ENCODE data around the gene MAFG. TPM values are rescaled to one million over a fixed set of nuclear protein-coding genes. Genes with fewer than 3 reads are reported as not detected.
"Not testable (repeated sequence)": the region's sequence is repeated elsewhere in the genome, so short reads cannot be mapped to it uniquely, and the experiment has no call there.

The MAFG gene
- polyA plus RNA-seq, 1 donor from 2014 or later = 11.8 TPM

GRCh38 chr17:81920612-81921536 is 6.7 kb downstream of the MAFG start:
- no peak overlapping the region for H3K4me3 ChIP-seq (ENCODE audit: low read length)
- no peak overlapping the region for H2AFZ ChIP-seq (ENCODE audit: low read depth, low read length)
- no peaks in the 10 kb centered on the region for H4K20me1 ChIP-seq (ENCODE audit: insufficient read depth)
- no peak overlapping the region for H3K27ac ChIP-seq (ENCODE audit: low read length)
- no peaks in the 10 kb centered on the region for H3F3A ChIP-seq (ENCODE audit: insufficient read depth, low read length, poor library complexity, severe bottlenecking)
- no peaks in the 10 kb centered on the region for H3K27me3 ChIP-seq (ENCODE audit: insufficient read depth, low read depth, low read length)
- no peaks in the 10 kb centered on the region for H3K9me3 ChIP-seq (ENCODE audit: low read length)
- H3K9me2 ChIP-seq (ENCODE audit: insufficient read depth, low read length) = no peaks in the 10 kb centered on the region
- peaks cover 26% of the 10 kb centered on the region for H3K79me2 ChIP-seq (replicated peaks; ENCODE audit: insufficient read depth, low read length)
- TF ChIP-seq TAF1 (IDR thresholded peaks at IDR 0.05; ENCODE audit: low read depth) = no peak
- no peak for TF ChIP-seq MXI1 (conservative IDR thresholded peaks at IDR 0.05; ENCODE audit: poor library complexity, severe bottlenecking)
- no peak for TF ChIP-seq REST (IDR thresholded peaks at IDR 0.05; ENCODE audit: borderline replicate concordance)
- no peak for TF ChIP-seq RAD21 (conservative IDR thresholded peaks at IDR 0.05)
- TF ChIP-seq EZH2 (IDR thresholded peaks at IDR 0.05; ENCODE audit: borderline replicate concordance, insufficient read depth, low read length, poor library complexity, severe bottlenecking) = no peak
- no peak for TF ChIP-seq SMC3 (conservative IDR thresholded peaks at IDR 0.05; ENCODE audit: poor library complexity)
- no peak for TF ChIP-seq EP300 (conservative IDR thresholded peaks at IDR 0.05; ENCODE audit: poor library complexity, severe bottlenecking)
- no peak for TF ChIP-seq POLR2AphosphoS5 (IDR thresholded peaks at IDR 0.05)
- H3K4me2 ChIP-seq (ENCODE audit: low read length) = no peak overlapping the region
- H3K9ac ChIP-seq (ENCODE audit: low read length) = no peak overlapping the region
- no peaks in the 10 kb centered on the region for H3K36me3 ChIP-seq (ENCODE audit: insufficient read depth, low read length)

DNA sequence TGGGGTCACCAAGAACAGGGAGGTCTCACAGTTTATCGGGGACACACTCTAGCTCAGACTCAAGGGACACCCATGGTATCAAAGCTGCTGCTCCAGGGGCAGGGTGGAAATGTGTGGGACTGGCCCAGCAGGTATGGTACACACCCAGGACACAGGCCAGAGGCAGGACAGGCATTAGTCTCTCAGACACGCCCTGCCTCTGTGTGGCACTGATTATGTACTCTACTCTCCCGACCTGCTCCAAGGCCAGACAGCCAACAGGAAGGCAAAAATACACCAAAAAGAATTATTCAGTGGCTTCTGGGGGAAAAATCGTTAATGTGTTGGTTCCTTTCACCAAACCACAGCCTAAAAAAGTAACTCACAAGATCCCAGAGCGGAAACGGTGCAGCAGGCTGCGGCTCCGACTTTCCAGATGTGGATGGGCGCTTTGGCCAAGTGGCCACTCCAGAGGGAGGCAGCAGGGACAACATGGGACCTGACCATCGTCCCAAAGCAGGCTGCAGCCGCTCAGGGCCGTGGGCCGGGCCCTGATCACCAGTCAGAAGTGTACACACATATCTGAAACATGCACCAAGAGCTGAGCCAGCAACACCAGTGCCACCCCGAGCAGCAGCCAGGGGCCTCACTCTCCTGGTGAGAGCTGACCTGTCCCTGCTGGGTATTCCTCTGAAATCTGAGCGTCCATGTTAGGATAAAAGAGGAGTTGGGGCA is 8.5 kb downstream of the MAFG start:
- Histone ChIP-seq H3K9me3 (ENCODE audit: low read length) (no peaks in the 10 kb centered on the region), H3K79me2 (replicated peaks; ENCODE audit: insufficient read depth, low read length) (peaks cover 13% of the 10 kb centered on the region), H3K27ac (ENCODE audit: low read length) (no peak overlapping the region), H3K4me3 (ENCODE audit: low read length) (no peak overlapping the region), H3K4me2 (ENCODE audit: low read length) (no peak overlapping the region), H3K9ac (ENCODE audit: low read length) (no peak overlapping the region), H3K27me3 (ENCODE audit: insufficient read depth, low read depth, low read length) (no peaks in the 10 kb centered on the region), H3F3A (ENCODE audit: insufficient read depth, low read length, poor library complexity, severe bottlenecking) (no peaks in the 10 kb centered on the region), H2AFZ (ENCODE audit: low read depth, low read length) (no peak overlapping the region), H3K9me2 (ENCODE audit: insufficient read depth, low read length) (no peaks in the 10 kb centered on the region), H4K20me1 (ENCODE audit: insufficient read depth) (no peaks in the 10 kb centered on the region), H3K36me3 (ENCODE audit: insufficient read depth, low read length) (no peaks in the 10 kb centered on the region)
- TF ChIP-seq CTCF (IDR thresholded peaks at IDR 0.05; ENCODE audit: poor library complexity, severe bottlenecking) (no peak), TAF1 (IDR thresholded peaks at IDR 0.05; ENCODE audit: low read depth) (no peak), SMC3 (conservative IDR thresholded peaks at IDR 0.05; ENCODE audit: poor library complexity) (no peak), POLR2AphosphoS5 (IDR thresholded peaks at IDR 0.05) (no peak), EP300 (conservative IDR thresholded peaks at IDR 0.05; ENCODE audit: poor library complexity, severe bottlenecking) (no peak), MXI1 (conservative IDR thresholded peaks at IDR 0.05; ENCODE audit: poor library complexity, severe bottlenecking) (no peak), REST (IDR thresholded peaks at IDR 0.05; ENCODE audit: borderline replicate concordance) (no peak), EZH2 (IDR thresholded peaks at IDR 0.05; ENCODE audit: borderline replicate concordance, insufficient read depth, low read length, poor library complexity, severe bottlenecking) (no peak)

DNA sequence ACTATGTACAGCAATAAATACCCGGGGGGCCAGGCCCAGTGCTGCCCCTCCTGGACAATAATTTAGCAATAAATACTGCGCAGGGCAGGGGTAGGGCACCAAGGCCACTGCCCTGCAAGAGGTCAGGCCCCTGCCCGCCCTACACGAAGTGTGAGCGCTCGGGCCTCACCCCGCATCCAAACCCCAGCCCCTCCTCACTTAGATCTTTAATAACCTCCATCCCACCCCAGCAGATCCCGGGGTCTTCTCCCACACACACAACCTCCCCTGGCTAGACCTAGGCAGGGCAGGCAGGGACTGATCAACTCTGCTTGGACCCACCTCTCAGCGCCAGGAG is 9.2 kb downstream of the MAFG start:
- H3F3A ChIP-seq (ENCODE audit: insufficient read depth, low read length, poor library complexity, severe bottlenecking); H4K20me1 ChIP-seq (ENCODE audit: insufficient read depth); H3K4me2 ChIP-seq (ENCODE audit: low read length); H3K27me3 ChIP-seq (ENCODE audit: insufficient read depth, low read depth, low read length); H3K36me3 ChIP-seq (ENCODE audit: insufficient read depth, low read length); H3K9me2 ChIP-seq (ENCODE audit: insufficient read depth, low read length); H3K9me3 ChIP-seq (ENCODE audit: low read length): not testable (repeated sequence)
- Histone ChIP-seq H2AFZ (ENCODE audit: low read depth, low read length) (peak overlapping the region; percentile 14), H3K27ac (ENCODE audit: low read length) (peak overlapping the region; percentile 58), H3K9ac (ENCODE audit: low read length) (peak overlapping the region; percentile 68), H3K4me3 (ENCODE audit: low read length) (peak overlapping the region; percentile 79), H3K79me2 (replicated peaks; ENCODE audit: insufficient read depth, low read length) (peaks cover 13% of the 10 kb centered on the region)
